NB4 (cell line): ENCODE data around the gene TEDDM1.

Experiments
- DNase-seq: peaks from one replicate; pipeline ENCODE4 v3.0.0; 2010; ENCODE audit warnings: low read depth
- H3K4me3 ChIP-seq: one replicate; pipeline ENCODE4 v1.5.1; 2011; ENCODE audit warnings: mild to moderate bottlenecking, low read depth, low read length, moderate library complexity
- CTCF ChIP-seq: IDR thresholded peaks from one replicate; pipeline ENCODE4 v1.5.1; 2012; ENCODE audit warnings: low read depth, low read length
- MAX ChIP-seq: IDR thresholded peaks from 2 replicates; pipeline ENCODE4 v1.6.1; 2011; ENCODE audit warnings: low read depth, low read length
- MYC ChIP-seq: IDR thresholded peaks from 2 replicates; pipeline ENCODE4 v1.6.1; 2011; ENCODE audit warnings: low read depth, low read length
- POLR2A ChIP-seq: IDR thresholded peaks from 2 replicates; pipeline ENCODE4 v1.6.1; 2011; ENCODE audit warnings: mild to moderate bottlenecking; ENCODE audit not compliant: insufficient read length; ENCODE audit errors: extremely low read depth

The TEDDM1 gene

GRCh38 chr1:182404781-182405180 lies 4.3 kb upstream of the TEDDM1 start:
- no peak overlapping the region for H3K4me3 ChIP-seq
- peak; percentile 9 for TF ChIP-seq CTCF
- no peak for TF ChIP-seq POLR2A
- no peak for TF ChIP-seq MYC
- no peak for DNase-seq

- DNase-seq = peak; percentile 50
- H3K4me3 ChIP-seq = no peak overlapping the region
- TF ChIP-seq CTCF = no peak
- TF ChIP-seq POLR2A = no peak
- no peak for TF ChIP-seq MAX
- no peak for TF ChIP-seq MYC
Measured at GRCh38 chr1:182397653-182398393, 2.6 kb downstream of the TEDDM1 start.

GRCh38 chr1:182395906-182396305 lies 4.6 kb downstream of the TEDDM1 start:
- no peak overlapping the region for H3K4me3 ChIP-seq
- no peak for DNase-seq
- no peak for TF ChIP-seq CTCF
- TF ChIP-seq POLR2A = no peak
- no peak for TF ChIP-seq MAX
- TF ChIP-seq MYC = no peak

- peak; percentile 78 for DNase-seq
- TF ChIP-seq MAX = peak; percentile 69
- TF ChIP-seq MYC = no peak; the same call in 1 of the 2 replicates
- no peak overlapping the region for H3K4me3 ChIP-seq
Measured at GRCh38 chr1:182394055-182394775, 6.3 kb downstream of the TEDDM1 start.

- H3K4me3 ChIP-seq = peak overlapping the region; percentile 42
- TF ChIP-seq MAX (no peak), POLR2A (no peak), MYC (no peak), CTCF (no peak)
- DNase-seq = peak; percentile 90
Measured at GRCh38 chr1:182392050-182393028, 8.1 kb downstream of the TEDDM1 start.
